Stimulated activated CD4-positive, alpha-beta T cell treated with anti-CD3 and anti-CD28 coated beads, TNF-alpha, amount 100 ng/mL, for 1 hour (primary cell): ENCODE data around the gene CNTNAP2.
"Not testable (repeated sequence)": the region's sequence is repeated elsewhere in the genome, so short reads cannot be mapped to it uniquely, and the experiment has no call there.

Experiments used
- DNase-seq, 3 donors: peaks; one replicate each; pipeline ENCODE4 v3.0.0-alpha.2; 2020; ENCODE audit warnings: low read depth in 3 of 3, low spot score in 1 of 3

CNTNAP2 gene

GRCh38 chr7:146874722-146875121 lies 758.1 kb downstream of the CNTNAP2 start:
- DNase-seq: no peak

DNA sequence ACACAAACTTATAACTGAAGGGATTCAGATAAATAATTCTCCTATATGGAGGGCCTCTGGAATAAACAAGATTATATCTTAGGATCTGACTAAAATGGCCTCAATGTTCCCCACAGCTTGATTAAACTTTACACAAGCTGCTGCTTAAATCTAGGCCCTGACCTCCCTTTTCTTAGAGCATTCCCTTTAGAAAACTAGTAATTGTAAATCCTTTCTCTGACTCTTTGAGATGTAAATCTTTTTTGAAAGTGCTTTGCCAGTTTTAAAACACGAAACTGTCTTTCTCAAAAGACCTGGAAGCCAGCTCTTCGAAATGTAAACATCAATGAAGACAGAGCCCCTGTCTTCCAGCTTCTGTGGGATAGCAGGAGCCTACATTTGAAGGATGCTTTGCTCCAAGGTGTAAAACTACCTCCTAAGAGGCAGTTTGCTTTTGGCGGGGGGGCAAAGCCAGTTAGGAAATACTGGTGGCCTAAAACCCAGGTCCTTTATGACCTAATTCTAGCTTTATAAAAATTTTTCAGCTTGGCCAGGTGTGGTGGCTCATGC lies 758.7 kb downstream of the CNTNAP2 start:
- DNase-seq: no peak

DNA sequence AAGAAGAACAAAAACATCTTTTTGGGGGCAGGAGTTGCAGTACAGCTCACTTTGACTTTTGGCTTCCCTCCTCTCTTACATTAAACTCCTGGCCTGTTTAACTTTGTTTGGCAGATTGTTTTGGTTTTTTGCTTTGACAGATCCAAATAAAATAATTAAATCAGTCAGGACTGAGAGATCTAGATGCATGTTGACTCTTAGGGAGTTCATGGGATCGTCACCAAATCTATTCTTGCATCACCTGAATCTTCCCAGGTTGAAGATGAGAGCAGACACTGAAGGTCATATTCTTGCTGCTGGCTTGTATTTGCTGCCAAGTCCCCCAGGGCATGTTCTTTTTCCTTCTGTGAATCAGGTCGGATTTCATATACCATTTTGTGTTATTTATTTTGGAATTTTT lies 759.4 kb downstream of the CNTNAP2 start:
- no peak for DNase-seq

DNA sequence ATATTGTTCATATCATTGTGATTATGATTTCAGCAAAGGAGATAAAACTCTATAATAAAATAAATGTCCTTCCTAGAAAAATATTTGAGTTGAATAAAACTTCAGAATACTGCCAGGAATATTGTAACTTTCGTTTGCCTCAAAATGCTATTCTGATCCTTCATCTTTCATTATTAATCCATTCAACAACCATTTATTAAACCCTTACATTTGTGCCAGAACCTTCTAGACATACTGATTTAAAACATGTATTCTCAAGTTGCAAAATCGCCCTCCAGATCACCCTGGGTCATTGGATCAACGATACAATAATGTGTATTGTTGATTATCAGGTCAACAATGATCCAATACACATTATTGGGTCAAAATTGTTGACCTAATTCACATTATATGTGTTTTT lies 759.8 kb downstream of the CNTNAP2 start:
- DNase-seq: no peak

DNA sequence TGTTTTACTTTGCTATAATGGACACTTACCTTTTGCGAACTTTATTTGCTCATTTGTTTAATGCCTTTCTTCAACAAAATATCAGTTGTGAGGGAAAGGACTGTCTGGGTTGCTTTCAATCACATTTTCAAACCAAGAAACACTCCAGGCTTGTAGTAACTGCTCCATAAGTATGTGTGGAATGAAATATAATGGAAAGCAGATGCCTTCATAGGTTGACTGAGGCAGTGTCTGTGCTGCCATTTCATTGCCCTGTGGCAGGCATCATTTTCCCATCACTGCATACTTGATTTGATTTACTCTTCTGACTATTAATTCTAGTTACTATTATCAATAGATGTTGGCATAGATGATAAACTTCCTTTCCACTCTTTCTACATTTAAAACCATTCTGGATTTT lies 762.3 kb downstream of the CNTNAP2 start:
- no peak for DNase-seq

GRCh38 chr7:146885231-146885630 lies 768.6 kb downstream of the CNTNAP2 start:
- DNase-seq: no peak

- no peak for DNase-seq
Measured at GRCh38 chr7:146889806-146890555, 773.4 kb downstream of the CNTNAP2 start.

- DNase-seq: no peak
Measured at GRCh38 chr7:146892151-146892550, 775.5 kb downstream of the CNTNAP2 start.

GRCh38 chr7:146894927-146895326 lies 778.3 kb downstream of the CNTNAP2 start:
- no peak for DNase-seq

- DNase-seq: no peak
Measured at GRCh38 chr7:146902266-146902665, 785.7 kb downstream of the CNTNAP2 start.

DNA sequence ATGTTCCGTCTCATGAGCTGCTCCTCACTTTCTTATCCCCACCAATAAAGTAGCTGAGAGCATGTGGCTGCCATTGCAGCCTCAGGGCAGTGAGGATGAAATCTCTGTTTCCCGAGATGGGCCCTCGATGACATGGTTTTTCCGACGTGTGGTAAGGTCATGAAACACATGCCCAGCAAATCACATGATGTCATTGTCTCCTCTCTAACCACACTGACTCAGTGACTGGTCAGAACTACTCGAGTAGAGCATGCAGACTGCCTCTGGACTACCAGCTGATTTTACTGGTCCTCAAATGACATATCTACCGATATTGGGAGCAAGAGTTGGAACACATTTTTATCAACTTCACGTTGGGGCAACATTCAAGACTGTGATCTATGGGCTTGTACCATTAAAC lies 786.1 kb downstream of the CNTNAP2 start:
- DNase-seq: no peak

DNA sequence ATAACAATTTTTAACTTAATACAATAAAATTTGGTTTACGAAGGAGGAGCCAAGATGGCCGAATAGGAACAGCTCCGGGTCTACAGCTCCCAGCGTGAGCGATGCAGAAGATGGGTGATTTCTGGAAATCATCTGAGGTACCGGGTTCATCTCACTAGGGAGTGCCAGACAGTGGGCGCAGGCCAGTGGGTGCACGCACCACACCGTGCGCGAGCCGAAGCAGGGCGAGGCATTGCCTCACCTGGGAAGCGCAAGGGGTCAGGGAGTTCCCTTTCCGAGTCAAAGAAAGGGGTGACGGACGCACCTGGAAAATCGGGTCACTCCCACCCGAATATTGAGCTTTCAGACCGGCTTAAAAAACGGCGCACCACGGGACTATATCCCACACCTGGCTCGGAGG lies 789.1 kb downstream of the CNTNAP2 start:
- not testable (repeated sequence) for DNase-seq

DNA sequence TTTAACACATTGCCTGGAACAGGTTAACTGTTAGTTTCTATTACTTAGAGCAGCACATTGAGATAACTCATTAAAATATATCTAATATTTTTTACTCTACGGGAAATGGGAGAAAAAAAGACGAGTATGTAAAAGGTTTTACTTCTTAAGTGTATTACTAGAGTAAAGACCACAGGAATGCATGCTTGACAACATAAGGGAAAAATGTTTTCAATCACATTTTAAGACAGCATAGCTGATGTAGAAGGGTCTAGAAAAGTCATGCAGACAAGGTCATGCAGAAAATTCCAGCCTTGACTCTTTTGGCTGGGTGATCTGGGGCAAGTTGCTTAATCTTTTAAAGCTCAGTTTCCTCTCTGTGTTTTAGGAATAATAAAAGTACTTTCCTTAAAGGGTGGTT lies 806.2 kb downstream of the CNTNAP2 start:
- DNase-seq: no peak

- DNase-seq: no peak
Measured at GRCh38 chr7:146926841-146927240, 810.2 kb downstream of the CNTNAP2 start.

DNA sequence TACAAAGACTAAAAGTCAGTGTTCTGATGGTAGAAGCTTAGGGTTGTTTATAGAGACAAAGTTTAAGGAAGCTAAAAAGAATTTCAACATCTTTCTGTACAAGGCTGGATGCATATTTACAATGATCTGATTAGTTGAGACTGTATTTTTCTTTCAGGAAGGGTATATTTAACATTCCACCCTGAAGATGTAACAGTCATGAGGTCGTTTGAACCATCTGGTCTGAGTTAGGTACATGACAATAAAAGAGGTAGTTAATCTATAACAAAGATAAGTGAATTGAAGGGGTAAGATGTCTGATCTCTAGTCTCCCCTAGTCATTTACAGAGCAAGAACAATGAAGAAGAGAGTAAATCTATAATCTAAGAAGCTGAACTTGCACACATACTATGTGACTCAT lies 821.2 kb downstream of the CNTNAP2 start:
- no peak for DNase-seq

GRCh38 chr7:146943483-146943882 lies 826.9 kb downstream of the CNTNAP2 start:
- DNase-seq: no peak

DNA sequence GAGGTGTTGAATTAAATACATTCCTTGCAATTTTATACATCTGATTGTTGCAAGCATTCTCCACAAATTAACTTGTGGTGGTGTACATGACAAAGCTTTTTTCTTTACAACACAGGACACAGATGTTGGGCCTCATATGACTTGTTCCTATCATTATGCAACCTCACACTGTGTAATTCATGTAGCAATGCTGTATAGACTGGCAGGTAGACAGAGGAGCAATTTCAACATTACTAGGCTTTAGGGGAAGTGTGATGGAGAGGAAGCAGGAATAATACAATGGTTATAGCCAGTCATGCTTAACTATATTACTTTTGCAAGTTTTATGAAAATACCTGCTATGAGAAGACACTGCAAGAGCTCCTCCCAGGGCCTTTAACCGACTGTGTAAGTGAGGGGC lies 832.1 kb downstream of the CNTNAP2 start:
- DNase-seq: no peak

DNA sequence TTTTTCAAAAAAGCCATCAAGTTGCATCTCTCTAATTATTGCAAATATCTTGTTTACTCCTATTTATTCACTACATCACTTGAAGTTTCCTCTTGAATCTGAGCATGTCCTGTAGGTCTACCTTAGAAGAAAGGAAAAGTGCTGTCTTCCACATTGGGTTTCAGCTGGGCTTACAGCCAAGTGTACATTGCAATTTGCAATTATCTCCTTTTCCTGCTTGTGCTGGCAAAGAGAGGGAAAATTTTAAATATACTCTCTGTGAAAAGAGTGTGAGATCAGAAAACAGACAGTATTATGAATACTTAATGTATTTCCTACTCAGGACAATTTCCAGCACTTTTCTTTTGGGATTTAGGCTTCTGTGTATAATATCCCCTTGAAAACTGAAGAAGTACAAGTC lies 839.7 kb downstream of the CNTNAP2 start:
- no peak for DNase-seq

DNA sequence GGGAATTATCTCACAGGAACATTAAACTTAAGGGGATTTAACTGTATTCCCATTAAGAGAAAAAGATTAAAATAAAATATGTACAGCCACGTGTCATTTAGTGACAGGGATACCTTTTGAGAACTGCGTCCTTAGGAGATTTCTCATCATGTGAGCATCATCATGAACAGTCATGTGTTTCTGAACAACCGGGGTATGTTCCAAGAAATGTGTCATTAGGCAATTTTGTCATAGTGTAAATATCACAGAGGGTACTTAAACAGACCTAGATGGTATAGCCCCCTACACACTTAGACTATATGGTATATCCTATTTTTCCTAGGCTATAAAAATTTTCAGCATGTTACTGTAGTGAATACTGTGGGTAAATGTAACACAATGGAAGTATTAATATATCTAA lies 840.3 kb downstream of the CNTNAP2 start:
- no peak for DNase-seq

GRCh38 chr7:146960773-146961391 lies 844.3 kb downstream of the CNTNAP2 start:
- no peak for DNase-seq

- DNase-seq: no peak
Measured at GRCh38 chr7:146961617-146962016, 845.0 kb downstream of the CNTNAP2 start.

- DNase-seq: no peak
Measured at GRCh38 chr7:146966274-146966673, 849.7 kb downstream of the CNTNAP2 start.

- no peak for DNase-seq
Measured at GRCh38 chr7:146982482-146982881, 865.9 kb downstream of the CNTNAP2 start.
